Mesendoderm (in vitro differentiated cells): ENCODE results near the gene COA7.

Source experiments
- DNase-seq: peaks from one replicate; pipeline ENCODE4 v3.0.0; 2013
- H2AK5ac ChIP-seq: 2 replicates; pipeline ENCODE4 v1.6.1; 2013; ENCODE audit warnings: low read length, inconsistent platforms
- H2BK120ac ChIP-seq: 2 replicates; pipeline ENCODE4 v1.6.1; 2013; ENCODE audit warnings: low read depth, mild to moderate bottlenecking, low read length, moderate library complexity, mixed read lengths
- H2BK15ac ChIP-seq: replicated peaks from 2 replicates; pipeline ENCODE4 v1.6.1; 2013; ENCODE audit warnings: low read depth, mild to moderate bottlenecking, moderate library complexity
- H2BK5ac ChIP-seq: 2 replicates; pipeline ENCODE4 v1.6.1; 2013; ENCODE audit warnings: low read length, inconsistent platforms
- H3K18ac ChIP-seq: 2 replicates; pipeline ENCODE4 v1.6.1; 2013; ENCODE audit warnings: mild to moderate bottlenecking, low read length, mixed read lengths
- H3K23ac ChIP-seq: one replicate; pipeline ENCODE4 v1.6.1; 2013; ENCODE audit warnings: low read length
- H3K27ac ChIP-seq: 2 replicates; pipeline ENCODE4 v1.5.1; 2013; ENCODE audit warnings: low read depth, mild to moderate bottlenecking, inconsistent platforms, low read length, moderate library complexity
- H3K27me3 ChIP-seq: 2 replicates; pipeline ENCODE4 v1.6.1; 2013; ENCODE audit warnings: low read length, control low read depth, mild to moderate bottlenecking, inconsistent platforms; ENCODE audit not compliant: insufficient read depth, poor library complexity
- H3K36me3 ChIP-seq: 2 replicates; pipeline ENCODE4 v1.6.1; 2013; ENCODE audit warnings: low read length, inconsistent platforms; ENCODE audit not compliant: control insufficient read depth, insufficient read depth
- H3K4ac ChIP-seq: one replicate; pipeline ENCODE4 v1.6.1; 2013; ENCODE audit warnings: low read depth, mild to moderate bottlenecking, low read length, moderate library complexity
- H3K4me1 ChIP-seq: 2 replicates; pipeline ENCODE4 v1.6.1; 2013; ENCODE audit warnings: low read depth, low read length, inconsistent platforms; ENCODE audit not compliant: control insufficient read depth
- H3K4me2 ChIP-seq: 2 replicates; pipeline ENCODE4 v1.6.1; 2013; ENCODE audit warnings: low read length
- H3K4me3 ChIP-seq: 2 replicates; pipeline ENCODE4 v1.5.1; 2013; ENCODE audit warnings: mild to moderate bottlenecking, low read length
- H3K56ac ChIP-seq: one replicate; pipeline ENCODE4 v1.6.1; 2013; ENCODE audit warnings: low read length
- H3K79me1 ChIP-seq: 2 replicates; pipeline ENCODE4 v1.6.1; 2013; ENCODE audit warnings: low read length, inconsistent platforms
- H3K79me2 ChIP-seq: 2 replicates; pipeline ENCODE4 v1.6.1; 2013; ENCODE audit warnings: mild to moderate bottlenecking, low read length; ENCODE audit not compliant: control insufficient read depth, insufficient read depth
- H3K9ac ChIP-seq: 2 replicates; pipeline ENCODE4 v1.6.1; 2013; ENCODE audit warnings: low read length, inconsistent platforms
- H4K5ac ChIP-seq: one replicate; pipeline ENCODE4 v1.6.1; 2013; ENCODE audit warnings: low read length
- H4K8ac ChIP-seq: one replicate; pipeline ENCODE4 v1.6.1; 2013; ENCODE audit warnings: low read depth, mild to moderate bottlenecking, control low read depth, low read length, moderate library complexity
- WGBS: extraction: QIAGEN DNeasy Blood & Tissue Kit; methylation state at CpG from one replicate; pipeline ENCODE4 v1.1.7; 2013; ENCODE audit warnings: low lambda C conversion rate, missing lambda C conversion rate; ENCODE audit not compliant: insufficient coverage; ENCODE audit errors: extremely low coverage; 5-methylcytosine and 5-hydroxymethylcytosine counted together

Gene COA7

GRCh38 chr1:52679048-52679447 is 19.1 kb downstream of the COA7 start:
- Histone ChIP-seq H2BK120ac (no peak overlapping the region), H2BK15ac (no peak overlapping the region), H2BK5ac (no peak overlapping the region), H3K56ac (no peak overlapping the region), H3K79me1 (no peaks in the 10 kb centered on the region), H4K5ac (no peak overlapping the region), H3K4me1 (peaks cover 5% of the 10 kb centered on the region), H3K4me3 (no peak overlapping the region), H2AK5ac (no peak overlapping the region), H3K4me2 (no peak overlapping the region), H3K79me2 (no peaks in the 10 kb centered on the region), H3K36me3 (no peaks in the 10 kb centered on the region), H3K9ac (no peak overlapping the region), H4K8ac (no peak overlapping the region), H3K4ac (no peak overlapping the region), H3K23ac (no peak overlapping the region), H3K27ac (peak overlapping the region; percentile 49), H3K27me3 (no peaks in the 10 kb centered on the region), H3K18ac (no peak overlapping the region)
- no CpG with 5 or more reads among the region's 1 CpG for WGBS
- no peak for DNase-seq

GRCh38 chr1:52677076-52677806 is 20.9 kb downstream of the COA7 start:
- no peaks in the 10 kb centered on the region for H3K79me2 ChIP-seq
- no peaks in the 10 kb centered on the region for H3K79me1 ChIP-seq
- H3K4me3 ChIP-seq, result no peak overlapping the region
- H4K5ac ChIP-seq, result no peak overlapping the region
- no peak overlapping the region for H2BK120ac ChIP-seq
- no peak overlapping the region for H2AK5ac ChIP-seq
- no peak overlapping the region for H3K23ac ChIP-seq
- H4K8ac ChIP-seq, result no peak overlapping the region
- H3K9ac ChIP-seq, result no peak overlapping the region
- H3K4ac ChIP-seq, result no peak overlapping the region
- no peaks in the 10 kb centered on the region for H3K36me3 ChIP-seq
- no peak overlapping the region for H3K27ac ChIP-seq
- DNase-seq, result no peak
- no peak overlapping the region for H2BK5ac ChIP-seq
- no CpG with 5 or more reads among the region's 6 CpGs for WGBS
- peaks cover 5% of the 10 kb centered on the region for H3K4me1 ChIP-seq
- no peak overlapping the region for H2BK15ac ChIP-seq
- no peak overlapping the region for H3K56ac ChIP-seq
- H3K4me2 ChIP-seq, result no peak overlapping the region
- no peaks in the 10 kb centered on the region for H3K27me3 ChIP-seq
- H3K18ac ChIP-seq, result no peak overlapping the region

- H3K9ac ChIP-seq, result no peak overlapping the region
- H3K27me3 ChIP-seq, result no peaks in the 10 kb centered on the region
- no peak overlapping the region for H3K4ac ChIP-seq
- H3K23ac ChIP-seq, result no peak overlapping the region
- DNase-seq, result no peak
- H2BK120ac ChIP-seq, result peak overlapping the region; percentile 31
- H3K79me1 ChIP-seq, result no peaks in the 10 kb centered on the region
- no peak overlapping the region for H3K56ac ChIP-seq
- no CpG with 5 or more reads among the region's 8 CpGs for WGBS
- no peaks in the 10 kb centered on the region for H3K36me3 ChIP-seq
- peak overlapping the region; percentile 9 for H2AK5ac ChIP-seq
- no peak overlapping the region for H4K5ac ChIP-seq
- no peak overlapping the region for H3K4me3 ChIP-seq
- H3K18ac ChIP-seq, result no peak overlapping the region
- H3K27ac ChIP-seq, result no peak overlapping the region
- H3K4me2 ChIP-seq, result no peak overlapping the region
- no peak overlapping the region for H2BK15ac ChIP-seq
- no peaks in the 10 kb centered on the region for H3K79me2 ChIP-seq
- H3K4me1 ChIP-seq, result peaks cover 5% of the 10 kb centered on the region
- no peak overlapping the region for H4K8ac ChIP-seq
- no peak overlapping the region for H2BK5ac ChIP-seq
These were observed 21.8 kb downstream of the COA7 start for GRCh38 chr1:52676249-52676903.

- Histone ChIP-seq H3K79me2 (no peaks in the 10 kb centered on the region), H3K9ac (no peak overlapping the region), H3K4me1 (peaks cover 5% of the 10 kb centered on the region), H3K56ac (peak overlapping the region; percentile 80), H2BK15ac (no peak overlapping the region), H3K23ac (no peak overlapping the region), H3K4ac (peak overlapping the region; percentile 63), H4K5ac (peak overlapping the region; percentile 82), H2BK5ac (peak overlapping the region; percentile 89), H2AK5ac (peak overlapping the region; percentile 58), H3K27me3 (no peaks in the 10 kb centered on the region), H2BK120ac (peak overlapping the region; percentile 17), H3K27ac (peak overlapping the region; percentile 68), H3K18ac (peak overlapping the region; percentile 70), H3K4me3 (no peak overlapping the region), H3K36me3 (no peaks in the 10 kb centered on the region), H4K8ac (no peak overlapping the region), H3K79me1 (no peaks in the 10 kb centered on the region), H3K4me2 (no peak overlapping the region)
- no CpG with 5 or more reads among the region's 6 CpGs for WGBS
- DNase-seq, result peak; percentile 97
These were observed 23.4 kb downstream of the COA7 start for GRCh38 chr1:52674497-52675384.

GRCh38 chr1:52673513-52673912 is 24.6 kb downstream of the COA7 start:
- no peaks in the 10 kb centered on the region for H3K36me3 ChIP-seq
- no peak overlapping the region for H4K5ac ChIP-seq
- no peak overlapping the region for H3K27ac ChIP-seq
- H2BK120ac ChIP-seq, result no peak overlapping the region
- no peak overlapping the region for H3K23ac ChIP-seq
- no peaks in the 10 kb centered on the region for H3K79me1 ChIP-seq
- no peaks in the 10 kb centered on the region for H3K27me3 ChIP-seq
- no peak overlapping the region for H3K4me3 ChIP-seq
- H4K8ac ChIP-seq, result no peak overlapping the region
- no peak overlapping the region for H2BK15ac ChIP-seq
- no CpG with 5 or more reads among the region's 4 CpGs for WGBS
- H3K4me1 ChIP-seq, result peaks cover 5% of the 10 kb centered on the region
- H3K56ac ChIP-seq, result no peak overlapping the region
- H2BK5ac ChIP-seq, result no peak overlapping the region
- DNase-seq, result no peak
- no peak overlapping the region for H2AK5ac ChIP-seq
- no peak overlapping the region for H3K4ac ChIP-seq
- no peak overlapping the region for H3K4me2 ChIP-seq
- H3K9ac ChIP-seq, result no peak overlapping the region
- no peaks in the 10 kb centered on the region for H3K79me2 ChIP-seq
- no peak overlapping the region for H3K18ac ChIP-seq
